Lower leg skin (tissue), 4 donors: ENCODE results near the gene RAB22A. TPM values are rescaled to one million over a fixed set of nuclear protein-coding genes. Genes with fewer than 3 reads are reported as not detected.

Source experiments
- DNase-seq, 2 donors: peaks; one replicate each; pipeline ENCODE4 v3.0.0-alpha.2; 2019; ENCODE audit warnings: low spot score in 2 of 2
- H3K4me3 ChIP-seq: fragments of 200-600 bp; sonication (generic); 2 replicates; pipeline ENCODE4 v1.5.1; 2017; ENCODE audit warnings: mild to moderate bottlenecking, low read depth; ENCODE audit not compliant: poor library complexity, severe bottlenecking
- POLR2A ChIP-seq, 2 donors: fragments of 450-650 bp; IDR thresholded peaks; one replicate each; pipeline ENCODE4 v1.6.1; 2016 to 2017; ENCODE audit warnings: antibody characterized with exemption in 2 of 2, mild to moderate bottlenecking in 1 of 2, moderate library complexity in 1 of 2
- WGBS, 2 donors: methylation state at CpG; one replicate each; pipeline ENCODE4 v1.1.5; 2018; 5-methylcytosine and 5-hydroxymethylcytosine counted together
- intact Hi-C: fragments of 100-400 bp; cut with DNase I; formaldehyde crosslinking; loops from one replicate; pipeline ENCODE4 v1.15.0; 2023; ENCODE audit warnings: low total_unique reads
- total RNA-seq, 4 donors: library from RNA; depleted of rRNA; stranded (reverse); fragments of >200 nt; gene quantifications; one replicate each; pipeline ENCODE4 v1.1.0, GENCODE V29; 2016
- TF ChIP-seq, protein P1 (sequence below), 3 donors: fragments of 450-650 bp; IDR thresholded peaks; one replicate each; pipeline ENCODE4 v1.5.1; 2016; ENCODE audit warnings: antibody characterized with exemption in 3 of 3, mild to moderate bottlenecking in 3 of 3, moderate library complexity in 2 of 3

RAB22A gene
- total RNA-seq, 4 donors from 2014 or later: 18.3 to 21.6 (median 20.1) TPM

DNA sequence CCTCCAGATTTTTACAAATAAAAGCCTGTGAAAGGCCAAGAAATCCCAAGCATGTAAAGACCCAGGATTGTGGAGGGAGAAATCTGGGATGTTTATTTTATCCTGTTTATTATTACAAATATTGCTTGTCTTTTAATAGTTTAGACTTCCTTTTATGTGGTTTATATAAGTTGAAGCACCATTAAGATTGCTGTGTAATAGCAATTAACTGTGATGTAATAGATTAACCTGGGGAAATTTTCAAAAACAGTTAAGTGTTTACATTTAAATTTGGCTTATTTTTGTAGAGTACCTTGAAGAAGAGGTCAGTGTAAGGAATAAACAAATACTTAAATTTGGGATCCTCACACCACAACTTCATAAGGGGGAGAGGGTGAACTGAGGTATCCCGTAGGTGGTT, 106.5 kb downstream of the RAB22A start:
- no peak for TF ChIP-seq POLR2A (IDR thresholded peaks at IDR 0.05)
- TF ChIP-seq, protein P1, sequence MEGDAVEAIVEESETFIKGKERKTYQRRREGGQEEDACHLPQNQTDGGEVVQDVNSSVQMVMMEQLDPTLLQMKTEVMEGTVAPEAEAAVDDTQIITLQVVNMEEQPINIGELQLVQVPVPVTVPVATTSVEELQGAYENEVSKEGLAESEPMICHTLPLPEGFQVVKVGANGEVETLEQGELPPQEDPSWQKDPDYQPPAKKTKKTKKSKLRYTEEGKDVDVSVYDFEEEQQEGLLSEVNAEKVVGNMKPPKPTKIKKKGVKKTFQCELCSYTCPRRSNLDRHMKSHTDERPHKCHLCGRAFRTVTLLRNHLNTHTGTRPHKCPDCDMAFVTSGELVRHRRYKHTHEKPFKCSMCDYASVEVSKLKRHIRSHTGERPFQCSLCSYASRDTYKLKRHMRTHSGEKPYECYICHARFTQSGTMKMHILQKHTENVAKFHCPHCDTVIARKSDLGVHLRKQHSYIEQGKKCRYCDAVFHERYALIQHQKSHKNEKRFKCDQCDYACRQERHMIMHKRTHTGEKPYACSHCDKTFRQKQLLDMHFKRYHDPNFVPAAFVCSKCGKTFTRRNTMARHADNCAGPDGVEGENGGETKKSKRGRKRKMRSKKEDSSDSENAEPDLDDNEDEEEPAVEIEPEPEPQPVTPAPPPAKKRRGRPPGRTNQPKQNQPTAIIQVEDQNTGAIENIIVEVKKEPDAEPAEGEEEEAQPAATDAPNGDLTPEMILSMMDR (IDR thresholded peaks at IDR 0.05): no peak
- 83 to 100% methylated on average over 1 of the region's 1 CpG for WGBS, 2 donors
- H3K4me3 ChIP-seq: no peak overlapping the region
- DNase-seq: no peak
- intact Hi-C loops: no loop called here

DNA sequence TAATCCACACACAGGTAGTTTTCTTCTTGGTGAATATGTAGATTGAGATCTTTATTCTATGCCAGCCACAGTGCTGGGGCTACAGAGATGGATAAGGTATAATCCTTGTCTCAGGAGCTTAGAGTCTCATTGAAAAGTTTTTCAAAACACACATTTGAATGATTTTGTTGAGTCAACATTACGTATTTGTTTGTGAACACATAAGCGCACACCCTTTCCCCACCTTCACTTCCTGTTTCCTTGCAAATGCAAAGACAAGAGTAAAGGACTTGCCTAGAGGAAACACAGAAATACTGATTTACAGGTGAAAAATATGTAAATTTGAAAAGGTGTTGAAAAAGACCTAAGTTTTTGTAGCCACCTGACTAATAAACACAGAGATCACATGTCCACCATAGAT, 107.3 kb downstream of the RAB22A start:
- no peak for DNase-seq
- H3K4me3 ChIP-seq: no peak overlapping the region
- intact Hi-C loops: no loop called here
- 94% methylated on average over 2 of the region's 2 CpGs for WGBS, 2 donors
- no peak for TF ChIP-seq POLR2A (IDR thresholded peaks at IDR 0.05)
- TF ChIP-seq, protein P1 (IDR thresholded peaks at IDR 0.05): no peak

Other genes with a start within 250 kb of the RAB22A start
- gene ANKRD60, start 81.1 kb upstream of the RAB22A start, total RNA-seq: not detected
- gene VAPB, start 79.5 kb downstream of the RAB22A start, total RNA-seq: 10 to 100 TPM in 3 of 4 donors, 1 to 10 TPM in 1; 9.4 to 13.0 (median 11.0) TPM
- 1 to 10 TPM in 3 of 4 donors, under 1 TPM in 1; 0.49 to 2.4 (median 1.4) TPM for gene APCDD1L, start 205.7 kb downstream of the RAB22A start, total RNA-seq